ENCODE results near the gene HS1BP3. TPM values are rescaled to one million over a fixed set of nuclear protein-coding genes. Genes with fewer than 3 reads are reported as not detected.

The HS1BP3 gene
- polyA plus RNA-seq, 1 experiment, result 14.2 TPM

DNA sequence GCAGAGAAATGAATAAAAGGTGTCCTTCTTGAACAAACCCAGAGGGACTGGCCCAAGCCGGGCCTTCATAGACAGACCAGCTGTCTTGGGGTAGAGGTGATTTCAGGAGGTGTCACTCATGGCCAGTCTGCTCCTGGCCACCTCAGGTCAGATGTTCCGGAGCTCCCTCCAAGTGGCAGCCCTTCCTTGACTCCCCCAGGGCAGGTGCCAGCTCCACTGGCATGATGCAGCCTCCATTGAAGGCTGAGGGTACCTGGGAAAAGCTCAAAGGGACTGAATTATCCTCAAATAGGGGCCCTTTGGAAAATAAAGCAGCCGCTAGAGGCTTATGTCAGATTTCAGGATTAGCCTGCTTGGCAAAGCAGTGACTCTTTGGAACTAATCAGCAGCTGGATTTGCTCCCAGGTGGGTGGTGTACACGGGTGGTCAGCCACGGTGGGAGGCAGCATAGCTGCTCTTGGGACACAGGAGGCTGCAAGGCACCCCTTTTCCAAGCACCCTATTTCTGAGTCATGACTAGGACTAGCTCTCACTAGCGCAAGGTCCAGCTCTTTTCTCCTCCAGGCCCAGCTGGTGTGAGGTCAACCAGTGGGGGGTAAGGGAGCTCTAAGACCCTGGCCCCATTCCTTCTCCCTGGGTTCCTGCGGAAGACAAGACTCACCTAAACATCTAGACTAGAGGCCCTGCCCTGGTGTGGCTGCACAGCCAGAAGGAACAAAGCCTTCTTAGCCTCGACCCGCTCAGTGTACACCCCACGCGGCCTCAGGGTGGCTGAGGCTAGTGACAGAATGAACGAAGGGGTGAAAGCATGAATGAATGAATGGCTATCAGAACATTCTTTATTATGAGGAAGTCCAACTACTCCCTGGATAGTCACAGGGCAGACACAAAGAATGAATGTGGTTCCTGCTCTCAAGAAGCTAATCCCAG lies 29.3 kb downstream of the HS1BP3 start:
- CTCF ChIA-PET, result interaction anchor here (1.1 to 1.4 kb wide), 2 partner anchors 21 to 178 kb away, joined by 4 read pairs; no protein-coding TSS in a partner anchor
- H3K9me3 ChIP-seq (ENCODE audit: control insufficient read depth, insufficient read depth, low read length), result no peaks in the 10 kb centered on the region; the same call in 1 of the 2 replicates
- DNase-seq (ENCODE audit: low read depth, low spot score), result no peak
- H3K4me3 ChIP-seq (ENCODE audit: low read depth, low read length), result no peak overlapping the region
- no peaks in the 10 kb centered on the region for H3K27me3 ChIP-seq (ENCODE audit: control insufficient read depth, insufficient read depth, low read length)
- no peak overlapping the region for H3K27ac ChIP-seq (ENCODE audit: low read depth, low read length)
- POLR2A ChIA-PET, result interaction anchor here (0.5 to 1.7 kb wide), 2 partner anchors 49 to 175 kb away, joined by 3 to 11 read pairs; partner anchors contain the start of gene RHOB
- TF ChIP-seq, protein P1, sequence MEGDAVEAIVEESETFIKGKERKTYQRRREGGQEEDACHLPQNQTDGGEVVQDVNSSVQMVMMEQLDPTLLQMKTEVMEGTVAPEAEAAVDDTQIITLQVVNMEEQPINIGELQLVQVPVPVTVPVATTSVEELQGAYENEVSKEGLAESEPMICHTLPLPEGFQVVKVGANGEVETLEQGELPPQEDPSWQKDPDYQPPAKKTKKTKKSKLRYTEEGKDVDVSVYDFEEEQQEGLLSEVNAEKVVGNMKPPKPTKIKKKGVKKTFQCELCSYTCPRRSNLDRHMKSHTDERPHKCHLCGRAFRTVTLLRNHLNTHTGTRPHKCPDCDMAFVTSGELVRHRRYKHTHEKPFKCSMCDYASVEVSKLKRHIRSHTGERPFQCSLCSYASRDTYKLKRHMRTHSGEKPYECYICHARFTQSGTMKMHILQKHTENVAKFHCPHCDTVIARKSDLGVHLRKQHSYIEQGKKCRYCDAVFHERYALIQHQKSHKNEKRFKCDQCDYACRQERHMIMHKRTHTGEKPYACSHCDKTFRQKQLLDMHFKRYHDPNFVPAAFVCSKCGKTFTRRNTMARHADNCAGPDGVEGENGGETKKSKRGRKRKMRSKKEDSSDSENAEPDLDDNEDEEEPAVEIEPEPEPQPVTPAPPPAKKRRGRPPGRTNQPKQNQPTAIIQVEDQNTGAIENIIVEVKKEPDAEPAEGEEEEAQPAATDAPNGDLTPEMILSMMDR (IDR thresholded peaks at IDR 0.05; ENCODE audit: low read depth, low read length), result no peak

DNA sequence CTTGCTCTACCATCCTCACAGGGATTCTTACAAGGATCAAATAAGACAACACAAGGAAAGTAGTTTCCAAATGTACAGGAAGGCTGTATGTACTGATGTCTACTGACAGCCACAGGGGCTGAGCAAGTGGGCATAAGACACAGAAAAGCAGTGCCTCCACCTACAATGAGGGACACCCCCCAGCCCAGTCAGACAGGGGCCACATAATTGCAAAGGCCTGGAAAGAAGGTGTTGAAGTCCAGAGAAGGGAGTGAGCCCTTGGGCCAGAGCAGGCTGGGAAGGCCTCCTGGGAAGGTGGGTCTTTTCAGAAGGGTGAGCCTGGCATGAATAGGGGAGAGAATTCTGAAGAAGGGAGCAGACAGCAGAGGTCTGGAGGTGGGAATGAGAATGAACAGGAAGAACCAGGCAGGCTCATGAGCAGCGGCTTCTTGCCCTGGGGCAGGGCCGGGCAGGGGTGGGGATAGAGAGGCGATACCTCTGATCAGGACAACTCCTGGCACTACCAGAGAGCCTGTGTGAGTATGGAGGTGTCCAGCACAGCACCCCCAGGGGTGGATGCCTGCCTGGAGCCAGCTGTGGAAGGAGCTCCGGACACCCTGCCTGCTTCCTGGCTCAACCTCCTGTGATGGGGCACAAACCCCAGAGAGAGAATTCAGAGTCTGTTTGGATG lies 30.1 kb downstream of the HS1BP3 start:
- TF ChIP-seq, protein P1 (IDR thresholded peaks at IDR 0.05; ENCODE audit: low read depth, low read length), result no peak
- H3K4me3 ChIP-seq (ENCODE audit: low read depth, low read length), result no peak overlapping the region
- H3K9me3 ChIP-seq (ENCODE audit: control insufficient read depth, insufficient read depth, low read length), result no peaks in the 10 kb centered on the region; the same call in 1 of the 2 replicates
- CTCF ChIA-PET, result interaction anchor here (0.5 to 1.4 kb wide), 3 partner anchors 21 to 177 kb away, joined by 4 to 5 read pairs (median 4); no protein-coding TSS in a partner anchor
- POLR2A ChIA-PET, result interaction anchor here (0.5 to 1.7 kb wide), 2 partner anchors 50 to 174 kb away, joined by 3 to 11 read pairs; partner anchors contain the start of gene RHOB
- no peaks in the 10 kb centered on the region for H3K27me3 ChIP-seq (ENCODE audit: control insufficient read depth, insufficient read depth, low read length)
- no peak overlapping the region for H3K27ac ChIP-seq (ENCODE audit: low read depth, low read length)
- no peak for DNase-seq (ENCODE audit: low read depth, low spot score)

DNA sequence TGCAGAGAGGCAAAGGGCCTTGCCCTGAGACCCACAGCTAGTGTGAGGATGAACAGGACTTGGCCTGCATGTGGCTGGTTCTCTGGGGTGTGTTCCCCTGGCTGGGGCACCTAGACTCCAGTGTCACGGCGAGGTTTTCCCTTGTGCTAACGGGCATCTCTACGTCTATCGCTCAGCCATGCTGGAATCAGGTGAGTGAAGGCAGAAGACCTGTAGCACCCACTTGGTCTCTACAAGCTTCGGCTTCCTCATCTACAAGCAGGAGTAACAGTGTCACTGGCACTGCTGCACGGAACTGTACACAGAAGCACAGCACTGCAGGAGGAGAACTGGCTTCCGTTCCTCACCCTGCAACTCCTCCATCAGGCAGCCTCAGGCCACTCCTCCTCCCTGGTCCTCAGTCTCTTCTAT lies 30.6 kb downstream of the HS1BP3 start:
- Histone ChIP-seq H3K27me3 (ENCODE audit: control insufficient read depth, insufficient read depth, low read length) (no peaks in the 10 kb centered on the region), H3K27ac (ENCODE audit: low read depth, low read length) (no peak overlapping the region)
- POLR2A ChIA-PET, result interaction anchor here (4.6 kb wide), 1 partner anchor 173 kb away, joined by 68 read pairs; the partner anchor contains the start of gene RHOB

DNA sequence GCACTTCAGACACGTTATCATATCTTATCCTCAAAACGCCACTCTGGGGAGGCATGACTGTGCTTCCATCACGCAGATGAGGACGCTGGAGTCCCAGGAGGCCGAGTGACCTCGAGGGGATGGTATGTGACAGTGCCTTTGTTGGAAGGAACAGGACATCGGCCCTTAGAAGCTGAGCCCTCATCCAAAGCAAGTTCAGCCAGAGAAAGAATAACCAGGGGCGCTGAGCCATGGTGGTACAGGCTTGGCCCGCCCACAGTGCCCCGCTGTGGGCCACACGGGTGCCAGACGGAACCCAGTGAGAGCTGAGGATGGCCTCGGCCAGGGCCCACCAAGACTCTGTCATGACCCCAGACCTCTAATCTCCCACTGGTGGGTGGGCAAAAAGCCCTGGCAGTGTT lies 31.3 kb downstream of the HS1BP3 start:
- no peak for DNase-seq (ENCODE audit: low read depth, low spot score)
- Histone ChIP-seq H3K27ac (ENCODE audit: low read depth, low read length) (no peak overlapping the region), H3K27me3 (ENCODE audit: control insufficient read depth, insufficient read depth, low read length) (no peaks in the 10 kb centered on the region), H3K9me3 (ENCODE audit: control insufficient read depth, insufficient read depth, low read length) (no peaks in the 10 kb centered on the region; the same call in 1 of the 2 replicates), H3K4me3 (ENCODE audit: low read depth, low read length) (no peak overlapping the region)
- TF ChIP-seq, protein P1 (IDR thresholded peaks at IDR 0.05; ENCODE audit: low read depth, low read length), result no peak
- POLR2A ChIA-PET, result interaction anchor here (0.6 to 4.6 kb wide), 2 partner anchors 15 to 172 kb away, joined by 3 to 68 read pairs; partner anchors contain the start of gene RHOB
- CTCF ChIA-PET, result interaction anchor here (0.7 to 2.5 kb wide), 2 partner anchors 15 to 23 kb away, joined by 3 to 9 read pairs; no protein-coding TSS in a partner anchor

More for the DNA sequence above, 30.6 kb downstream of the HS1BP3 start:
- TF ChIP-seq, protein P1 (IDR thresholded peaks at IDR 0.05; ENCODE audit: low read depth, low read length), result no peak
- Histone ChIP-seq H3K4me3 (ENCODE audit: low read depth, low read length) (no peak overlapping the region), H3K9me3 (ENCODE audit: control insufficient read depth, insufficient read depth, low read length) (no peaks in the 10 kb centered on the region; the same call in 1 of the 2 replicates)
- CTCF ChIA-PET, result interaction anchor here (0.5 to 0.7 kb wide), 2 partner anchors 23 to 176 kb away, joined by 3 to 5 read pairs; no protein-coding TSS in a partner anchor
- DNase-seq (ENCODE audit: low read depth, low spot score), result no peak
